Fibroblast of villous mesenchyme (primary cell): ENCODE results near the gene DUSP8. TPM values are rescaled to one million over a fixed set of nuclear protein-coding genes. Genes with fewer than 3 reads are reported as not detected.
"Not testable (repeated sequence)": the region's sequence is repeated elsewhere in the genome, so short reads cannot be mapped to it uniquely, and the experiment has no call there.

Experiments used
- DNase-seq: peaks from one replicate; pipeline ENCODE4 v3.0.0-alpha.2; 2010; ENCODE audit warnings: low read depth
- H3K4me3 ChIP-seq: 2 replicates; pipeline ENCODE4 v1.5.1; 2011; ENCODE audit warnings: low read depth, mild to moderate bottlenecking, low read length
- total RNA-seq: library from RNA; depleted of rRNA; stranded (reverse); fragments of >200 nt; gene quantifications from 2 replicates; pipeline ENCODE4 v1.2.3, GENCODE V29; 2012
- TF ChIP-seq, protein P1 (sequence below): IDR thresholded peaks from 2 replicates; pipeline ENCODE4 v1.5.1; 2012; ENCODE audit warnings: low read depth, mild to moderate bottlenecking, low read length; ENCODE audit not compliant: insufficient read depth

Gene DUSP8, protein sequence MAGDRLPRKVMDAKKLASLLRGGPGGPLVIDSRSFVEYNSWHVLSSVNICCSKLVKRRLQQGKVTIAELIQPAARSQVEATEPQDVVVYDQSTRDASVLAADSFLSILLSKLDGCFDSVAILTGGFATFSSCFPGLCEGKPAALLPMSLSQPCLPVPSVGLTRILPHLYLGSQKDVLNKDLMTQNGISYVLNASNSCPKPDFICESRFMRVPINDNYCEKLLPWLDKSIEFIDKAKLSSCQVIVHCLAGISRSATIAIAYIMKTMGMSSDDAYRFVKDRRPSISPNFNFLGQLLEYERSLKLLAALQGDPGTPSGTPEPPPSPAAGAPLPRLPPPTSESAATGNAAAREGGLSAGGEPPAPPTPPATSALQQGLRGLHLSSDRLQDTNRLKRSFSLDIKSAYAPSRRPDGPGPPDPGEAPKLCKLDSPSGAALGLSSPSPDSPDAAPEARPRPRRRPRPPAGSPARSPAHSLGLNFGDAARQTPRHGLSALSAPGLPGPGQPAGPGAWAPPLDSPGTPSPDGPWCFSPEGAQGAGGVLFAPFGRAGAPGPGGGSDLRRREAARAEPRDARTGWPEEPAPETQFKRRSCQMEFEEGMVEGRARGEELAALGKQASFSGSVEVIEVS
- total RNA-seq, result 0.64 and 0.86 TPM in 2 replicates

DNA sequence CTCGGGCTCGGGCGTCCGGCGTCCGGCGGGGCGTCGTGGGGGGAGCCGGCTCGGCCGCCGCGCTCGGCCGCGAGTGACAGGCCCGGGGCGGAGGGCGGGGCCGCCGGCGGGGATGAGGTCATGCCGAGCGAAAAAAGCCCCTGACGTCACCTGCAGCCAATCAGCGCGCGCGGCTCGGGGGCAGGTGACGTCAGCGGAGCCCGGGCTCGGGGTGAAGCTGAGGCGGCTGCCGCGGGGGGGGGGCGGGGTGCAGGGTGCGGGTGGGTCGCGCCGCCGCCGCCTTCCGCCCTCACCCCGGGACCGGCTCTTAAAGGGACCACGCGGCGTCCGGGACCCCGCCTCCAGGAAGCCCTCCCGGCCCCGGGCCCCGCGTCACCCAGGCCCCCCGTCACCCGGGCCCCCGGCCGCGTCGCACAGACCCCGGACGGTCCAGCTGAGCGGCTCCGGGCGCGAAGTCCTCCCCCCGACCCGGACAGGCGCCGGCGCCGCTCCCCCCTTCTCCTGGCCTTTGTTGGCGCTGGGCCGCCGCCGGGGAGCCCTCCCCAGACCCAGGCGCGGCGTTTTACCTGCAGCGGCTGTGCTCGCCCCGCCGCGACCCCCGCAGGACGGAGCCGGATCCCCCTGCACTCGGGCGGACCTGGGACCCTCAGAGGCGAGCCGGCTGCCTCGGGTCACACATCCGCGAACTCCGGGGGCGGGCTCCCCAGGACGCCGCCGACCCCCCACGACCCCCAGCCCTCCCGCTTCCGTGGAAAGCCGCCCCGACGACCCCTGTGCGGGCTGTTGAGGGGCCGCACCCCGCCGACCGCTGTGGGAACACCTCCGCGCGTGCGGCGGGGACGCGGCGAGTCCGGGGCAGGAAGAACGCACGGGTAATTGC lies at the start of gene DUSP8:
Gene DUSP8, minus strand, starts transcription at position 75 of the 880 bp plus-strand sequence. CDS start 6,445 bp downstream, outside the sequence.
- H3K4me3 ChIP-seq, result peak within 1 kb of the TSS; percentile 60
- TF ChIP-seq, protein P1, sequence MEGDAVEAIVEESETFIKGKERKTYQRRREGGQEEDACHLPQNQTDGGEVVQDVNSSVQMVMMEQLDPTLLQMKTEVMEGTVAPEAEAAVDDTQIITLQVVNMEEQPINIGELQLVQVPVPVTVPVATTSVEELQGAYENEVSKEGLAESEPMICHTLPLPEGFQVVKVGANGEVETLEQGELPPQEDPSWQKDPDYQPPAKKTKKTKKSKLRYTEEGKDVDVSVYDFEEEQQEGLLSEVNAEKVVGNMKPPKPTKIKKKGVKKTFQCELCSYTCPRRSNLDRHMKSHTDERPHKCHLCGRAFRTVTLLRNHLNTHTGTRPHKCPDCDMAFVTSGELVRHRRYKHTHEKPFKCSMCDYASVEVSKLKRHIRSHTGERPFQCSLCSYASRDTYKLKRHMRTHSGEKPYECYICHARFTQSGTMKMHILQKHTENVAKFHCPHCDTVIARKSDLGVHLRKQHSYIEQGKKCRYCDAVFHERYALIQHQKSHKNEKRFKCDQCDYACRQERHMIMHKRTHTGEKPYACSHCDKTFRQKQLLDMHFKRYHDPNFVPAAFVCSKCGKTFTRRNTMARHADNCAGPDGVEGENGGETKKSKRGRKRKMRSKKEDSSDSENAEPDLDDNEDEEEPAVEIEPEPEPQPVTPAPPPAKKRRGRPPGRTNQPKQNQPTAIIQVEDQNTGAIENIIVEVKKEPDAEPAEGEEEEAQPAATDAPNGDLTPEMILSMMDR, result no peak
- DNase-seq, result peak; percentile 86

DNA sequence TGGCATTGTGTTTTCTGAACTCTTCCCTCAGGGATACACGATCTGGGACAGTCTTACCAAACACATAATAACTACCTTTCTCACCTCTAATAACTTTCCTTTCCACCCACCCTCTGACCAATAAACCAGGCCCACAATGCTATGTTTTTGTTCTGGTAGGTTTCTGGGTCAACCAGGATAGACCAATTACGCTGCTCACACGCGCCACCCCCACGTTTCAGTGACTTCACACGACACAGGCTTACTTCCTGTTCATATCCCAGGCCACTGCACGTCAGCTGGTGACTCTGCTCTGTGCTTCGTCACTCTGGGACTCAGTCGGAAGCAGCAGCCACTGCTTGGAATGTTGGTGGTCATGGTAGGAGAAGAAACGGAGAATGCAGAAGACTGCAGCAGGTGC lies 47.4 kb upstream of the DUSP8 start:
- TF ChIP-seq, protein P1, result no peak
- no peak overlapping the region for H3K4me3 ChIP-seq
- DNase-seq, result peak; percentile 20

DNA sequence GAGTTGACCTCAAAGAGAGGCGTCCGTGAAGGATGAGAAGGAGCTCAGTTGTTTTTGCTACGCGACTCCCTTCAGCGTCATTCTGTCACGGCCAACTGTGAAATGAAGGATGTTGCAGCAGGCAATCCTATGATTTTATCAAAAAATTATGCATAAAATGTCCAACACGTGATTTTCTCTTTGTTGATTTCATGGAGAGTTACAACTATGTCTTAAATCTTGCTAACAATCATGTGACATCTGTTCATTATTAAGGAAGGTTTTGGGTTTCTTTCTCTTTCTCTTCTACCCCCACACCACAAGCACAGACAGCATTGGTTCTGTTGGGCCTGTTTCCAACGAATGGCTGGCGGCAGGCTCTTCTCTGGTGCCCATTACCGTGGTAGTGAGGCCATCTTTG lies 46.2 kb upstream of the DUSP8 start:
- peak; percentile 12 for DNase-seq
- TF ChIP-seq, protein P1, result no peak
- H3K4me3 ChIP-seq, result no peak overlapping the region

DNA sequence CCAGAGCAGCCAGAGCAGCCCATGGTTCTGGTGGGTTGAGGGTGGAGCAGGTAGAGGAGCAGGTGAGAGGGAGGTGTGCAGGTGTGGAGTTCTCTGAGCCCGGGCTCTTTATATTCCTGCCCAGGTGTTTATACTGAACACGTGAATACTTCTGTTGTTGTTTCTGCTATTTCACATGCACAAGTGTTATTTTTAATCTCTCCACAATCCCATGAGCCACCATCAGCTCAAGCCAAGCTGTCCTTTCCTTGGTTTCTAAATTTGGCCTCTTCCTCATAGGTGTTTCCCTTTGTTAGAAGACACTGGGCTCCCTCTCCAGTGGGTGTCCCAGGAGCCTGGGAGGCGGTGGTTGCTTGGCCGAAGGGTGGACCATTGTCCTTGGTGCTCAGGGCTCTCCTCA lies 36.3 kb upstream of the DUSP8 start, which contains the start of gene KRTAP5-3:
Gene KRTAP5-3, minus strand, starts transcription at position 101 of the 400 bp plus-strand sequence. Its CDS starts 78 bp downstream, at position 23.
- TF ChIP-seq, protein P1, result no peak
- DNase-seq, result no peak
- H3K4me3 ChIP-seq, result no peak within 1 kb of the TSS

DNA sequence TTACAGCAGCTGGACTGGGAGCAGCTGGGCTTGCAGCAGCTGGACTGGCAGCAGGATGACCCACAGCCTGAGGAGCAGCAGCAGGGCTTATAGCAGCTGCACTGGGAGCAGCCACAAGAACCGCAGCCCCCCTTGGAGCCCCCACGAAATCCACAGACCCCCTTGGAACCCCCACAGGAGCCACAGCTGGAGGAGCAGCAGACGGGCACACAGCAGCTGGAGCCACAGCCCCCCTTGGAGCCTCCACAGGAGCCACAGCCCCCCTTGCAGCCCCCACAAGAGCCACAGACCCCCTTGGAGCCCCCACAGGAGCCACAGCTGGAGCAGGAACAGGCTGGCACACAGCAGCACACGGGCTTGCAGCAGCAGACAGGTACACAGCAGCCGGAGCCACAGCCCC lies 35.8 kb upstream of the DUSP8 start:
- not testable (repeated sequence) for DNase-seq, H3K4me3 ChIP-seq

DNA sequence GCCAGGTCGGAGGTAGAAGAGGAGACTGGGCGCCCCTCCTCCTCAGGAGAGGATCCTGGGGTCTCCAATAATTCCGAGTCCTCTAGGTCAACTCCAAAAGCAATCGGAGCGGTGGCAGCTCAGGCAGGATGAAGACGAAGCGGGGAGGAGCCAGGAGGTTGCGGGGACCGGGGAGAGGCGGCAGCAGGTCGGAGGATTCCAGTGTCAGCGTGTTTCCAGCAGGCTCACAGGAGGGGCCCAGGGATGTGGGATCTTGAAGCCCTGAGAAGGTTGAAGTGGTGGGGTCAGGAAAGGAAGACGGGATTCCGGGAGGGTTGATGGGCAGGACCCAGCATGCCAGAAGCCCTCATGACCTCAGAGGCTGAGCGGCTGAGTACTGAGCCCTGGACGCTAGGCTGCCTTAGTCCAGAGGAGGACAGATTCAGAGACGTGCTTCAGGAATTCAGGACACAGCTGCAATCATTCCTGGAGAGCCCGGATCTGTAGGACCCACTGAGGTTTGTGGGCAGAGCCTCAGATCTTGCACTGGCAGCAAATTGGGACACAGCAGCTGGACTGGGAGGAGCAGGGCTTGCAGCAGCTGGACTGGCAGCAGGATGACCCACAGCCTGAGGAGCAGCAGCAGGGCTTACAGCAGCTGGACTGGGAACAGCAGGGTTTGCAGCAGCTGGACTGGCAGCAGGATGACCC lies 35.2 kb upstream of the DUSP8 start:
- H3K4me3 ChIP-seq, DNase-seq: not testable (repeated sequence)

DNA sequence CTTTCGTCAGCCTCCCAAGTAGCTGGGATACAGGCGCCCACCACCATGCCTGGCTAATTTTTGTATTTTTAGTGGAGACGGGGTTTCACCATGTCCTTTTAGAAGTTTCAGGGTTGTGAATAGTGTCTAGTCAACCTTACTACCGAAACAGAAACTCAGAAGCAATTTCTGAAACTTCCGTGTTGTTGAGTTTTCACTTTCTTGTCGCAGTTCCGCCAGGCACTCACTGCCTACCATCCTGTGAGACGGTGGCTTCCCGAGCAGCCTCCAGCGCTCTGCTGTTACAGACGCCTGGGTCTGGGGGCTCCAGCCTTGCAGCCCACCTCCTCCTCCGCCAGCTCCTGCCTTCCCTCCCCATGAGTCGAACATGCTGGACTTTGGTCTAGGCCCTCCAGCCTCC lies 33.9 kb upstream of the DUSP8 start:
- DNase-seq, H3K4me3 ChIP-seq: not testable (repeated sequence)

DNA sequence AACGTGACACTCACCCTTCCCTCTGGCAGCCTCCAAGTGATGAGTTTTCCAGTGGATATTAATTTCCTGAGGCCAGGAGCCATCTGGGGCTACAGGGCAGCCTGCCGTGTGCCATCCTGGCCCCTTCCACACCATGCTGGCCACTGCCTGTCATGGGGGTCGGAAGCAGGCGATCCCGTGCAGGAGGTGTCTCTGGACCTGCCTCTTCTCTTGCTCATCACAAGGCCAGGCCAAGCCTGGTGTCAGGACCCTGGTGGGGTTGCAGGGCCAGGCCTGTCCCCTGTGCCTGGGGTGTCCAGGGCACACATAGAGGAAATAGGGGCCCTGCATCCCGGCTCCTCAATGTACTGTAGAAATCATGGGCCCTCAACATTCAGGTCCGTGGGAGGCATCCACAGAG lies 32.6 kb upstream of the DUSP8 start:
- no peak overlapping the region for H3K4me3 ChIP-seq
- DNase-seq, result no peak
- TF ChIP-seq, protein P1, result no peak
